GM12801 (cell line): Measurements from ENCODE around the gene FLG.

Experiments
- TF ChIP-seq, protein P1 (sequence below): IDR thresholded peaks from one replicate; pipeline ENCODE4 v1.5.1; 2011; ENCODE audit warnings: control low read depth; ENCODE audit not compliant: insufficient read length; ENCODE audit errors: extremely low read depth

The FLG gene

DNA sequence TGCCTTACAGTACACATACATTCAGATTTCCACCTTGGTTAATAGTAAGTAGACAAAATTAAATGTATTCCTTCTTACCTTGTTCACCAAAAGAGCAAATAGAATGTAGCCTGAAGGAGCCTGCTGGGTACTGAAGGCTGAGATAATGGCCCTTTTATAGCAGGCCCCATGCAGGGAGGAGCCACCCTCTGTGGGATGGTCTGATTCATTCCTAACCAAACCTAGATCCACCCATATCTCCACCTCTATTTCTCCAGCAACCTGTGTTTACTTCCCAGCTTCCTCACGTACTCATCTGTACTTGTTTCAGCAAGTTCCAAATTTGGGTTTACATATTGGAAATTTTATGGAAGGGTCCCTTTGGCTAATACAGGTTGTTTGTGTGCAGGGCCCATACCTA lies at the start of gene FLG:
TSS of gene FLG (minus strand) at position 129 of the 400 bp plus-strand sequence. CDS start 9,783 bp downstream, outside the sequence.
- TF ChIP-seq, protein P1, sequence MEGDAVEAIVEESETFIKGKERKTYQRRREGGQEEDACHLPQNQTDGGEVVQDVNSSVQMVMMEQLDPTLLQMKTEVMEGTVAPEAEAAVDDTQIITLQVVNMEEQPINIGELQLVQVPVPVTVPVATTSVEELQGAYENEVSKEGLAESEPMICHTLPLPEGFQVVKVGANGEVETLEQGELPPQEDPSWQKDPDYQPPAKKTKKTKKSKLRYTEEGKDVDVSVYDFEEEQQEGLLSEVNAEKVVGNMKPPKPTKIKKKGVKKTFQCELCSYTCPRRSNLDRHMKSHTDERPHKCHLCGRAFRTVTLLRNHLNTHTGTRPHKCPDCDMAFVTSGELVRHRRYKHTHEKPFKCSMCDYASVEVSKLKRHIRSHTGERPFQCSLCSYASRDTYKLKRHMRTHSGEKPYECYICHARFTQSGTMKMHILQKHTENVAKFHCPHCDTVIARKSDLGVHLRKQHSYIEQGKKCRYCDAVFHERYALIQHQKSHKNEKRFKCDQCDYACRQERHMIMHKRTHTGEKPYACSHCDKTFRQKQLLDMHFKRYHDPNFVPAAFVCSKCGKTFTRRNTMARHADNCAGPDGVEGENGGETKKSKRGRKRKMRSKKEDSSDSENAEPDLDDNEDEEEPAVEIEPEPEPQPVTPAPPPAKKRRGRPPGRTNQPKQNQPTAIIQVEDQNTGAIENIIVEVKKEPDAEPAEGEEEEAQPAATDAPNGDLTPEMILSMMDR: no peak

DNA sequence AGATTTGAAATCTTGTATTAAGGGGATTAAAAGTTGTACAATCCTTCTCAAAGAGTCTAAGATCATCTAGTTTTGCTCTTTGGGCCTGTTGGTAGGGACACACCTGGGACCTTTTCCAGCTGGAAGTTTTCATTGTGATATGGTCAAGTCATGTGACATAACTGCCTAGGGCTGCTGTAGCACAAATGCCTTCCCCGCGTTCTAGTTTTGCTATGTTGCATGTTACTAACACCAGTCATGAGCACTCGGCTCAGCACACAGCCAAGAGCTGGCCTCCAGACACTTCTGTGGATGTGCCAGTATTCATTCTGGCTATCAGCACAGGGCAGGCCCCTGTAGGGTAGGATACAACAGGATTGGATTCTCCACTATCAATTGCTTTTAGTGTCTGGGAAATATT lies 49.4 kb upstream of the FLG start:
- TF ChIP-seq, protein P1: no peak

DNA sequence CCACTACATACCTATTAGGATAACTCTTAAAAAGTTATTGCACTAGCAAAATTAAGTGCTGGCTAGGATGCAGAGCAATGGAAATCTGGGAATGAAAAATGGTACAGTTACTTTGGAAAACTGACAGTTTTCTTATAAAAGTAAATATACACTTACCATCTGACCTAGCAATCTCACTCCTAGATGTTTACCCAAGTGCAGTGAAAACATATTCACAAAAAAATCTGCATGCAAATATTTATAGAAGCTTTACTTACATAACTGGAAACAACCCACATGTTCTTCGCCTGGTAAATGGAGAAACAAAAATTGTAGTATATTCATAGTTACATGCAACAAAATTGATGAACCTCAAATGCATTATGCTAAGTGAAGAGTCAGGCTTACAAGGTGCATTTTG lies 47.6 kb upstream of the FLG start:
- TF ChIP-seq, protein P1: no peak

DNA sequence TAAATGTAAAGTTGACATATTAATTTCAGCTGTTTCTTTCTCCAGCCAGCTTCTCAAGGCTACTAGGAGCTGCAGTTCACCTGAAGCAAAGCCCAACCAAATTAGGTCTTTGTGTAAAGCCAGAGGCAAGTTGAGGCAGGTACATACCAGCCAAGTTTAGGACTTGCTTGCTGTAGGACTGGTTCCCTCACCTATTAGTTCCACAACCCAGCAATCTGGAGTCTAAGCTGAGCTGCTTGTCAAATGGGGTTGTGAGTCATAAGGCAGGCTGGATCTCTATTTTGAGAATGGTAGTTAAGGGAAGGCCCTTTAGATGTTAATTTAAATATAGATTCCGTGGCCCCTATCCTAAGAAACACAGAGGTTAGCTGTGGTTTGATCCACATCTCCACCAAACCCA lies 42.4 kb upstream of the FLG start:
- TF ChIP-seq, protein P1: no peak

DNA sequence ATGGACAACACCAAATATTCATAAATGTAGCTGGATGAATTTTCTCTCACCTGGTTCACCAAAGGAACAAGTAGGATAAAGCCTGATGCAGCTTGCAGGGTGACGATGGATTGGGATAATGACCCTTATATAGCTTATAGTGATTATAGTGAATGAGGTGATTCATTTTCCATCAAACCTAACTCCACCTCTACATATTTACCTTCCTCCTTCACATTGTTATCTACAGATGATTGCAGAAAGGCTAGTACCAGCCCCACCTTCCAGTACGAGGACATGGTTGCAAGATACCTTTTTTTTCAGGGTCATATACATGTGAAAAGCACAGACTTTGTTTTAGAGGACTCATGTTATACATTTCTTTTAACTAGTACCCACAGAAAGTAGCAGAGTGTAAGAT lies 34.9 kb upstream of the FLG start, which contains the start of gene FLG2:
TSS of gene FLG2 (minus strand) at position 101 of the 400 bp plus-strand sequence. CDS start 1,122 bp downstream, outside the sequence.
- TF ChIP-seq, protein P1: no peak

DNA sequence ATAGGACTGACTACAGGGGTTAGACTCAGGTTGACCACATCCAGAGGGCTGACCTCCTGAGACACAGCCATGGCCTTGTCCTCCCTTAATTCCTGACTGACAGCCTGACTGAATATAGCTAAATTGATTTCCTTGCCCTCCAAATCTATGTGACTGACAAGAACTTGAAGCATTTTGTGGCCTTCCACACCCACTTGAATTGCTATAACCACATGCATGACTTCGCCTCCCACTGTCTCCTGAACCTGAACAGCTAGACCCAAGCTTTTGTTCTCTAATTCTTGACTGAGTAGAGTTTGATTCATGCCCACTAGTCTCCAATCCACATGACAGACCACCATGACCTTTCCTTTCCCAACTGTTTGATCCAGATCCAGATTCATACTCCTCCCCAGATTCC lies 31.7 kb upstream of the FLG start:
- TF ChIP-seq, protein P1: no peak

DNA sequence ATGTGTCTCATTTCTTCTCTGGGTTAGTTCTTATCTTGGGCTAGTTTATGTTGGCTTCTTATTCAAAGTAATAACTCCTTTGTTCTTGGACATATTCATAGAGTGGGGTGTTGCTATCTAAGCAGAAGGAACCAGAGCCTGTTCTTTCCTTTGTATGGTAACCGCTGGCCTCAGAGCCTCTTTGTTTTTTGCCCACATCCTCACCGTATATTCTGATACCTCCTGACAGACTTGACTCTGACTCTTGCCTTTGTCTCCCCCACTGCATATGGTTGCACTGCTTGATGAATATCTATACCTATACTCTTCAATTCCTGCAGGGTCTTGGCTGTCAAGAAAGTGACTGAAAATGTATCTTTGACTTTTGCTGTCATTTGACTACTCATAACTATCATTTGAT lies 24.6 kb upstream of the FLG start:
- TF ChIP-seq, protein P1: no peak
